H1 (cell line): Measurements from ENCODE around the gene NELFB.

ENCODE experiments used
- CTCF ChIP-seq, 3 experiments: IDR thresholded peaks; 1 replicate in 2 of 3; 2 replicates in 1 of 3; pipeline versions ENCODE4 v1.5.1 to v1.6.1; 2011; ENCODE audit warnings: low read length in 3 of 3, mild to moderate bottlenecking in 3 of 3, inconsistent platforms in 2 of 3, low read depth in 1 of 3, moderate library complexity in 1 of 3; ENCODE audit not compliant: insufficient read depth in 1 of 3; ENCODE audit errors: control extremely low read depth in 1 of 3
- POLR2A ChIP-seq, 2 experiments: IDR thresholded peaks; 1 replicate in 1 of 2; 2 replicates in 1 of 2; pipeline ENCODE4 v1.6.1; 2011; ENCODE audit warnings: low read depth in 2 of 2, low read length in 2 of 2, mild to moderate bottlenecking in 2 of 2; ENCODE audit errors: control extremely low read depth in 1 of 2
- TAF1 ChIP-seq: IDR thresholded peaks from 2 replicates; pipeline ENCODE4 v1.6.1; 2011; ENCODE audit warnings: mild to moderate bottlenecking, low read depth, low read length

GRCh38 chr9:137298401-137299202, 43.5 kb downstream of the NELFB start:
- TF ChIP-seq TAF1 (no peak), CTCF (IDR thresholded peaks at IDR 0.05; ENCODE audit: control extremely low read depth in 1 of 3, insufficient read depth in 1 of 3, low read depth in 1 of 3, low read length in 3 of 3) (no peak), POLR2A (IDR thresholded peaks at IDR 0.05; ENCODE audit: control extremely low read depth in 1 of 2, low read depth in 2 of 2, low read length in 2 of 2) (no peak)
